ENCODE results near the gene PGC. TPM values are rescaled to one million over a fixed set of nuclear protein-coding genes. Genes with fewer than 3 reads are reported as not detected.
A peak's percentile ranks its signal among the peaks of the same experiment; 100 is the strongest.

The PGC gene
- total RNA-seq, 1 donor from 2014 or later = not detected

GRCh38 chr6:41743406-41744235 lies 3.6 kb downstream of the PGC start:
- Histone ChIP-seq H3K27me3 (ENCODE audit: low read depth) (no peaks in the 10 kb centered on the region), H3K4me1 (no peaks in the 10 kb centered on the region), H3K27ac (replicated peaks) (no peak overlapping the region), H3K36me3 (no peaks in the 10 kb centered on the region), H3K9me3 (replicated peaks) (no peaks in the 10 kb centered on the region), H3K4me3 (no peak overlapping the region)
- intact Hi-C loops (cut with micrococcal nuclease) = no loop called here
- DNase-seq = no peak
- TF ChIP-seq, protein P1, sequence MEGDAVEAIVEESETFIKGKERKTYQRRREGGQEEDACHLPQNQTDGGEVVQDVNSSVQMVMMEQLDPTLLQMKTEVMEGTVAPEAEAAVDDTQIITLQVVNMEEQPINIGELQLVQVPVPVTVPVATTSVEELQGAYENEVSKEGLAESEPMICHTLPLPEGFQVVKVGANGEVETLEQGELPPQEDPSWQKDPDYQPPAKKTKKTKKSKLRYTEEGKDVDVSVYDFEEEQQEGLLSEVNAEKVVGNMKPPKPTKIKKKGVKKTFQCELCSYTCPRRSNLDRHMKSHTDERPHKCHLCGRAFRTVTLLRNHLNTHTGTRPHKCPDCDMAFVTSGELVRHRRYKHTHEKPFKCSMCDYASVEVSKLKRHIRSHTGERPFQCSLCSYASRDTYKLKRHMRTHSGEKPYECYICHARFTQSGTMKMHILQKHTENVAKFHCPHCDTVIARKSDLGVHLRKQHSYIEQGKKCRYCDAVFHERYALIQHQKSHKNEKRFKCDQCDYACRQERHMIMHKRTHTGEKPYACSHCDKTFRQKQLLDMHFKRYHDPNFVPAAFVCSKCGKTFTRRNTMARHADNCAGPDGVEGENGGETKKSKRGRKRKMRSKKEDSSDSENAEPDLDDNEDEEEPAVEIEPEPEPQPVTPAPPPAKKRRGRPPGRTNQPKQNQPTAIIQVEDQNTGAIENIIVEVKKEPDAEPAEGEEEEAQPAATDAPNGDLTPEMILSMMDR (IDR thresholded peaks at IDR 0.05; ENCODE audit: borderline replicate concordance) = no peak

DNA sequence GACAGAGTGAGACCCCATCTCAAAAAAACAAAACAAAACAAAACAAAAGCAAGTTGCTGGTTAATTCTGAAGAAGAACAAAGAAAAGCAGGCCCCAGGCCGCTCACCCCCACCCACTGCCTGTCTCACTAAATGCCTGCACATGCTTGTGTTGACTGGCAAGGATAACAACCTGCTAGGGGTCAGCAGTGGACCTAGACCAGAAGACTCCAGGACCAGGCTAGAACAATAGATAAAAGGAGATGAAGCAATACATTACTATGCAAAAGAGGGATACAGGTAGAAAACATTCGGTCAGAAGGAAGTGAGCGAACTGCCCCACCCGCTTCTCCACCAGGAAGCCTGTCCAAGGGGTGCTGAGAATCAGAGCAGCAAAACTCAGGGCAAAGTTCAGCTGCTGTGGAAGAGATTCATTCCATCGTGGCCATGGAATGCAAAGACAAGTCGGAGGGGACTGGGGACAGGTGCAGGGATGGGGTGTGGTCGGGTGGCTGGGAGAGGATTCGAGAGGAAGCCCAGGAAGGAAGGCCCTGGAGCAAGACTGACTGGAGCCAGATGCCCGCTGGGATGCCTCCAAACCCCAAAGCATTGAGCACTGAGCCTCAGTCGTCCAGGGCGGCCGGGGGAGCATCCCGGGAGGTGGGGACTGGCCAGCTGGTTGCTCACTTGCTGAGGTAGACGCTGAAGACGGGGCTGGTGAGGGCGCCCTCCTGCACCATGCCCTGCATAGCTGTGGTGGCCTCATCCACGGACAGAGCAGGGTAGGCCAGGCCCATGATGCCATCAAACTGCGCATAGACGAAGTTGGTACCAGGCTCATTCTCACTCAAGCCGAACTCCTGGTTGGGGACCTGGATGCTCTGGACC lies 5.3 kb downstream of the PGC start:
- no peaks in the 10 kb centered on the region for H3K4me1 ChIP-seq
- intact Hi-C loops (cut with micrococcal nuclease) = no loop called here
- TF ChIP-seq, protein P1 (IDR thresholded peaks at IDR 0.05; ENCODE audit: borderline replicate concordance) = no peak
- peak overlapping the region; percentile 23 for H3K27ac ChIP-seq (replicated peaks)
- DNase-seq = no peak
- no peaks in the 10 kb centered on the region for H3K36me3 ChIP-seq
- H3K4me3 ChIP-seq = no peak overlapping the region
- H3K27me3 ChIP-seq (ENCODE audit: low read depth) = no peaks in the 10 kb centered on the region
- H3K9me3 ChIP-seq (replicated peaks) = no peaks in the 10 kb centered on the region

DNA sequence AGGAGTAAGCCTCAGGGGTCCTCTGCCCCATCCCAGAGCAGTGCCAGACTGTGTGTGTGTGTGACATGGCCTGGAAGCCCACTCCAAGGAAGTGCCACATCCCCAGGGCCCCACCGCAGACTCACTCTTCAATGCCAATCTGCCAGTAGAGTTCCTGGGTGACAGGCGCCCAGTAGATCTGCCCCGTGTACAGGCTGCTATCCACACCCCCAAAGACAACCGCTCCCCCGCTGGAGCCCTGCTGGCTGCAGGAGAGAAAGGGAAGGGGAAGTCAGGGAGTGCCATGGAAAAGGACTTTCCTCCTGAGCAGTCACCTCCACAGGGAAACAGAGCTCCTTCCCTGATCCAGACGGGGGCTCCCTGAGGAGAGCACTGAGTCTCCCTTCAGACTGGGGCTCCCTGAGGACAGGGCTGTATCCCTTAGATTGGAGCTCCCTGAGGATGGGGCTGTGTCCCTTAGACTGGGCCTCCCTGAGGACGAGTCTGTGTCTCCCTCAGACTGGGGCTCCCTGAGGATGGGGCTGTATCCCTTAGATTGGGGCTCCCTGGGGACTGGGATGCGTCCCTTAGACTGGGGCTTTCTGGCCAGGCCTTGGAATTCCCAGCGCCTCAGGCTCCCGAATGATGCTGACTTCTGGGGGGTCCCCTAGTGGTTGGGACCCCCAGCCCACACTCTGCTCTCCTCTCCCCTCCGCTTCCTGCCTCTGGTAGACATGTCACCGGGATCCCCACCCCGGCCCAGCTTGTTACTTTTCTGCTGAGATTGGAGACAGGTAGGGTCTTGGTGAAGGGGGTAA lies 6.6 kb downstream of the PGC start:
- H3K27me3 ChIP-seq (ENCODE audit: low read depth) = no peaks in the 10 kb centered on the region
- no peaks in the 10 kb centered on the region for H3K9me3 ChIP-seq (replicated peaks)
- DNase-seq = no peak
- no peak overlapping the region for H3K4me3 ChIP-seq
- H3K36me3 ChIP-seq = no peaks in the 10 kb centered on the region
- intact Hi-C loops (cut with micrococcal nuclease) = no loop called here
- peaks cover 6% of the 10 kb centered on the region for H3K4me1 ChIP-seq
- TF ChIP-seq, protein P1 (IDR thresholded peaks at IDR 0.05; ENCODE audit: borderline replicate concordance) = no peak
- no peak overlapping the region for H3K27ac ChIP-seq (replicated peaks)

DNA sequence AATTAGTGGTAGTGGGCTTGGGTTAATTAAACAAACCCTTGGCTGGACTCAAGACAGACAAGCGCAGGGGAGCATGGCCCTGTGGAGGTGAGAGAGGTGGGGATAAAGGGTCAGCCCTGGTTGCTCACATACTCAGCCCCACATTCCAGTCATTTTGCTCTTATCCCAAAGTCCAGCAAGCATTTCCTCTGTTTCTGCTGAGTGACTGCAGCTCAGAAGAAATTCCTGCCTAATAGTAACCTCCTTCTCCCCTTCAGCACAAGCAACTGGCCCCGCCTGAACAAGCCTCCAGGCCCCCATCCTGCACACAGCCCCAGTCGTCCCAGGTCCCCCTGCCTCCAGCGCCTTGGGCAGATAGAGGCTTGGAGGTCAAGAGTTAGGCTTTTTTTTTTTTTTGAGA lies 8.2 kb downstream of the PGC start:
- Histone ChIP-seq H3K27ac (replicated peaks) (no peak overlapping the region), H3K4me1 (peaks cover 12% of the 10 kb centered on the region), H3K36me3 (no peaks in the 10 kb centered on the region), H3K27me3 (ENCODE audit: low read depth) (no peaks in the 10 kb centered on the region), H3K4me3 (no peak overlapping the region), H3K9me3 (replicated peaks) (no peaks in the 10 kb centered on the region)
- no peak for DNase-seq
- TF ChIP-seq, protein P1 (IDR thresholded peaks at IDR 0.05; ENCODE audit: borderline replicate concordance) = no peak
- intact Hi-C loops (cut with micrococcal nuclease) = no loop called here

GRCh38 chr6:41737591-41738130 lies 9.5 kb downstream of the PGC start:
- intact Hi-C loops (cut with micrococcal nuclease) = no loop called here
- Histone ChIP-seq H3K27me3 (ENCODE audit: low read depth) (no peaks in the 10 kb centered on the region), H3K4me3 (no peak overlapping the region), H3K9me3 (replicated peaks) (no peaks in the 10 kb centered on the region), H3K36me3 (no peaks in the 10 kb centered on the region), H3K4me1 (peaks cover 25% of the 10 kb centered on the region), H3K27ac (replicated peaks) (no peak overlapping the region)
- TF ChIP-seq, protein P1 (IDR thresholded peaks at IDR 0.05; ENCODE audit: borderline replicate concordance) = no peak
- no peak for DNase-seq

All from left ventricle myocardium inferior (tissue), 1 donor.